Activated CD4-positive, alpha-beta T cell treated with anti-CD3 and anti-CD28 coated beads, Interleukin-2, amount 50 U/mL, for 48 hours (primary cell): Measurements from ENCODE around the gene USP34.
"Not testable (repeated sequence)": the region's sequence is repeated elsewhere in the genome, so short reads cannot be mapped to it uniquely, and the experiment has no call there.

Experiments used
- DNase-seq, 2 experiments: peaks; one replicate each; pipeline ENCODE4 v3.0.0-alpha.2; 2020

USP34 gene

GRCh38 chr2:61456746-61457420 lies 14.0 kb downstream of the USP34 start:
- no peak for DNase-seq

- no peak for DNase-seq
Observed at GRCh38 chr2:61456070-61456745, 14.7 kb downstream of the USP34 start.

DNA sequence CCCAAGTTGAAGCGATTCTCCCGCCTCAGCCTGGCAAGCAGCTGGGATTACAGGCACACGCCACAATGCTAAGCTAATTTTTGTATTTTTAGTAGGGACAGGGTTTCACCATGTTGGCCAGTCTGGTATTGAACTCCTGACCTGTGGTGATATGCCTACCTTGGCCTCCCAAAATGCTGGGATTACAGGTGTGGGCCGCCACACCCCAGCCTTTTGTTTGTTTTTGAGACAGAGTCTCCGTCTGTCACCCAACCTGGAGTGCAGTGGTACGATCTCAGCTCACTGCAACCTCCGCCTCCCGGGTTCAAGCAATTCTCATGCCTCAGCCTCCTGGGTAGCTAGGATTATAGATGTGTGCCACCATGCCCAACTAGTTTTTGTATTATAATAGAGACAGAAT lies 15.9 kb downstream of the USP34 start:
- DNase-seq: not testable (repeated sequence)

DNA sequence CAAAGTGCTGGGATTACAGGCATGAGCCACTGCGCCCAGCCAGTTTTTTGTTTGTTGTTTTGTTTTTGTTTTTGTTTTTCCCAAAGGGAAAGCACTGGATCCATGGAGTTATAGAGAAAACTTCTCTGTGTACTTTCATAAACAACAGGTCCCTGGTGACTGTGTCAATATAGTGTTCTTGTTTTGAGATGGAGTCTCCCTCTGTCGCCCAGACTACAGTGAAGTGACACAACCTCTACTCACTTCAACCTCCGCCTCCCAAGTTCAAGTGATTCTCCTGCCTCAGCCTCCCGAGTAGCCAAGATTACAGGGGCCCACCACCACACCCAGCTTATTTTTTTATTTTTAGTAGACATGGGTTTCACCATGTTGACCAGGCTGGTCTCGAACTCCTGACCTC lies 16.5 kb downstream of the USP34 start:
- no peak for DNase-seq

GRCh38 chr2:61452392-61452791 lies 18.5 kb downstream of the USP34 start:
- DNase-seq: no peak

GRCh38 chr2:61451178-61451577 lies 19.7 kb downstream of the USP34 start:
- DNase-seq: no peak

DNA sequence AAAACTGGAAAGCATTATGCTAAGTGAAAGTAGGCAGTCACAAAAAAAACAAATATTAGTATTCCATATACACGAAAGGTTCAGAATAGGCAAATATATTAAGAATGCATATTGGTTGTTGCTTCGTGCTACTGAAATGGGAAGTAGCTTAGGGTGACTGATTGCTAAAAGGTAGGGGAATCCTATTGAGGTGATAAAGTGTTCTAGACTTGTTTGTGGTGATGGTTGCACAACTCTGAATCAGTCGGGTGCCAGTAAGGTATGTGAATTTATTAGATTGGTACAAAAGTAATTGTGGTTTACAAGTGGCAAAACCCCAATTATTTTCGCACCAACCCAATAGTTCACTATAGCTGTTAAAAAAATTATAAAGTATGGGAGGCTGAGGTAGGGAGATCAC lies 20.7 kb downstream of the USP34 start:
- no peak for DNase-seq

GRCh38 chr2:61448229-61448628 lies 22.7 kb downstream of the USP34 start:
- no peak for DNase-seq

- DNase-seq: not testable (repeated sequence)
Observed at GRCh38 chr2:61446971-61447370, 23.9 kb downstream of the USP34 start.

- no peak for DNase-seq
Observed at GRCh38 chr2:61443342-61444041, 27.4 kb downstream of the USP34 start.

- DNase-seq: no peak
Observed at GRCh38 chr2:61439241-61440002, 31.5 kb downstream of the USP34 start.

DNA sequence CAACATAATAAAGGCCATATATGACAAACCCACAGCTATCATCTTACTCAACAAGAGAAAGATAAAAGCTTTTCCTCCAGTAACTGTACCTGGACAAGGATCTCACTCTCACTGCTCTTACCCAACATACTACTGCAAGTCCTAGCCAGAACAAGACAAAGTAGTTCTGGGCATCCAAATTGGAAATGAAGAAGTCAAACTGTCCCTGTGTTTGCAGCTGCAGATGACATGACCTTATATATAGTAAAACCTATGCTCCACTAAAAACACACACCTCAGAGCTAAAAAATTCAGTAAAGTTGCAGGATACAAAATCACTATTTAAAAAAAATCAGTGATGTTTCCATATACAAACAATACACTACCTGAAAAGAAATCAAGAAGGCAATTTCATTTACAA lies 32.2 kb downstream of the USP34 start:
- no peak for DNase-seq

DNA sequence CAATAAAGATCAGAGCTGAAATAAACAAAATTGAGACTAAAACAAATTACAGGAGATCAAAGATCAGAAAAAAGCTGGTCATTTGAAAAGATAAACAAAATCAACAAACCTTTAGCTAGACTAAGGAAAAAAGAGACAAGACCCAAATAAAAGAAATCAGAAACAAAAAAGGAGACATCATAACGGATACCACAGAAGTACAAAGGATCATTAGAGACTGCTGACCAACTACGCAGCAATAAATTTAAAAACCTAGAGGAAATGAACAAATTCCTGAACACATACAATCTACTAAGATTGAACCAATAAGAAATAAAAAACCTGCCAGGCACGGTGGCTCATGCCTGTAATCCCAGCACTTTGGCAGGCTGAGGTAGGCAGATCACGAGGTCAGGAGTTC lies 33.7 kb downstream of the USP34 start:
- DNase-seq: no peak

DNA sequence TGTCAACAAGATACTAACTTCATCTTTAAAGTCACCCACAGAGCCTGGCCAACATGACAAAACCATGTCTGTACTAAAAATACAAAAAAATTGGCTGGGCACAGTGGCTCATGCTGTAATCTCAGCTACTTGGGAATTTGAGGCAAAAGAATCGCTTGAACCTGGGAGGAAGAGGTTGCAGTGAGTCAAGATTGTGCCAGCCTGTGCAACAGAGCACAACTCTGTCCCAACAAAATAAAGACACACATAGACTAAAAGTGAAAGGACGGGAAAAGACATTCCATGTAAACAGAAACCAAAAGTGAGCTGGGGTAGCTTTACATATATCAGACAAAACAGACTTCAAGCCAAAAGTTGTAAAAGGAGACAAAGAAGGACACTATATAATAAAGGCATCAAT lies 34.8 kb downstream of the USP34 start:
- DNase-seq: no peak

- no peak for DNase-seq
Observed at GRCh38 chr2:61435291-61435690, 35.6 kb downstream of the USP34 start.

- no peak for DNase-seq
Observed at GRCh38 chr2:61434314-61434713, 36.6 kb downstream of the USP34 start.

DNA sequence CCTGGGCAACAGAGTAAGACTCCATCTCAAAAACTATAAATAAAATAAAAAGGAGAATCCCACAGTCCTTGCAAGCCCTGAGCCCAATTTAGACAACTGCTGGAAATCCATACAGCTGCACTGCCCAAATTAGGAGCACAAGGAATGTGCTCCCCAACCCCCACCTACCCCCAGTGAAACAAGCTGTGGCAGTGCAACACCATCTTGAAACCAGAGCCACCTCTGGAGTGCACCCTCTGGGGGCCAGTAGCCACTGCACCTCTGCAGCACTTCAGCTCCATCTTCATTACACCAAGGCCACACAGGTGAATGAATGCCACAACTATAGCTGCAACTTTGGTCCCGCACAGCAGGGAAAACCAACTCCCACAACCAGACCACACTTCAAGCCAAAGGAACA lies 37.3 kb downstream of the USP34 start:
- no peak for DNase-seq

GRCh38 chr2:61432990-61433389 lies 37.9 kb downstream of the USP34 start:
- DNase-seq: no peak

DNA sequence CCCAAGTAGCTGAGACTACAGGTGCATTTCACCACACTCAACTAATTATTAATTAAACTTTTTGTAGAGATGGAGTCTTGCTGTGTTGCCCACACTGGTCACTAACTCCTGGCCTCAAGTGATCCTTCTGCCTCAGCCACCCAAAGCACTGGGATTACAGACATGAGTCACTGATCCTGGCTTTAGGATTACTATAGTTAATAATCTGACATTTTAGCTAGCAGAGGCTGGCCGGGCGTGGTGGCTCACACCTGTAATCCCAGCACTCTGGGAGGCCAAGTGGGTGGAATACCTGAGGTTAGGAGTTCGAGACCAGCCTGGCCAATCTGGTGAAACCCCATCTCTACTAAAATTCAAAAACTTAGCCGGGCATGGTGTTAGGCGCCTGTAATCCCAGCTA lies 39.5 kb downstream of the USP34 start:
- no peak for DNase-seq

- peak; percentile 74 to 79 for DNase-seq
Observed at GRCh38 chr2:61426267-61426897, 44.5 kb downstream of the USP34 start.

- DNase-seq: no peak
Observed at GRCh38 chr2:61425605-61426155, 45.2 kb downstream of the USP34 start.

DNA sequence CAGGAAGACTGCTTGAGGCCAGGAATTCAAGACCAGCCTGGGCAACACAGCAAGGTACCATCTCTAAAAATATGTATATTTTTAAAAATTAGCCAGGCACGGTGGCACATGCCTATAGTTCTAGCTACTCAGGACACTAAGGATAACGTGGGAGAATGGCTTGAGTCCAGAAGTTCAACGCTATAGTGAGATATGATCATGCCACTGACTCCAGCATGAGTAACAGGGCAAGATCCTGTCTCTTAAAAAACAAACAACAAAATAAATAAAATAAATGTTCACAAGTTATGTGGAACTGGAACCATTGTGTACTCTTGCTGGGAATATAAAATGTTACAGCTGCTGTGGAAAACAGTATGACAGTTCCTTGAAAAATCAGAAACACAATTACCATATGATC lies 47.2 kb downstream of the USP34 start:
- no peak for DNase-seq

DNA sequence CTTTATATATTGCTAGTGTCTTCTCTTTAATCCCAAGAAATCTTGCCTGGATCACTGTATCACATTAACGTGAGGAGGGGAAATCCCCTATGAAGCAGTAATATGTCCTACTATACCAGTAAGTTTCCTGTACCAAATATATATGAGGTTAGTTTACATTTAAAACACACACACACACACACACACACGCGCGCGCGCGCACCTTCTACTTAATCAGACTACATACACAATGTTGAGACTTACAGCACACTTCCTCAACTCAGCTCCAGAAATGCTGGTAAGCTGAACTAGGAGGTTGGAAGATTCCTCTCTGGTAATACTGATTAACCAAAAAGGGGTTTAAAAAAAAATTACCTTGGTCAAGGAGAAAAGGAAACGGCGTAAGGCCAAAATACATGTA lies 49.3 kb downstream of the USP34 start:
- DNase-seq: no peak
